ENCODE data around the gene TMEM35B. TPM values are rescaled to one million over a fixed set of nuclear protein-coding genes. Genes with fewer than 3 reads are reported as not detected.

The TMEM35B gene
- total RNA-seq, result 100 to 1,000 TPM in 1 of 4 donors, 10 to 100 TPM in 3; 50.1 to 123 (median 67.0) TPM

DNA sequence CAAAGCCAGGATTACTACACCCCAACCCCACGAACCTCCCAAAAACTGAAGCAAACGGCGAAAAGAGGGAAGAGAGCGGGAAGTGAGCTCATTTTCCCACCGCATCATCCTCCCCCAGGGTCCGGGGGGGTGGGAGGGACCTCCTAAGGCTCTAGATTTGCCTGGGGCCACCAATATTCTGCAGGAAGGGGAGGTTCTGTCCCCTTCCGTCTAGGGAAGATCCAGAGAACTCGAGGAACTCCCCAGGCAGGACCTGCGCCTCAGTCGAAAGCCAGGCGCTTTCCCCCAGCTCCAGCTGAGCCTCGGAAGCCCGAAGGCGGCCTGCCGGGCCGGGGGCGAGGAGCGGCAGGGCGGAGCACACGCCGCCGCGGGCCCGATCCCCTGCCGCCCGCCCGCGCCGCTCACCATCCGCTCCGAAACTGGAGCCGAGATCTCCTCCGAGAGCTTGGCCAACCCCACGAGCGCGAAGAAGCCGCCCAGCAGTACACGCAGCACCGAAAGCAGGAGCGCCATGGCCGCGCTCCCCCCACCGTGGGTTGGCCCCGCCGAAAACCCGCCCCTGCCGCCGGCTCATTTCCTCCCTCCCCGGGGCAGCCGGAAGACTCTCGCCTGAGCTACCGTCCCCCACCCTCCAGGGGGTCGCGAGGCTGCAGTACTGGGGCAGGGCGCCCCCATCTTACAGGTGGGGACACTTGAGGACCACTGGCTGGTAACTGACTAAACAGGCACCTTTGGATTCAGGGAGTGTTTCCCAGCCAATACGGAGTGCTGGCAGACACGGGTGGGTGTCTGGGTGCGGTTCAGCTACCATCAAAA lies at the start of gene TMEM35B:
TSS of gene TMEM35B (minus strand) at position 555 of the 816 bp plus-strand sequence. CDS start at position 513, 42 bp downstream.
- WGBS, 2 donors, result 1 to 6% methylated on average over 7 to 20 of the region's 58 CpGs
- H3K27me3 ChIP-seq, result no peaks in the 10 kb centered on the region
- H3K4me3 ChIP-seq (replicated peaks in 1 of 3), result peak within 1 kb of the TSS; percentile 66 to 99 (median 96)
- TF ChIP-seq POLR2A (IDR thresholded peaks at IDR 0.05), result peak in 1 of 2 donors; percentile 81
- TF ChIP-seq, protein P1, sequence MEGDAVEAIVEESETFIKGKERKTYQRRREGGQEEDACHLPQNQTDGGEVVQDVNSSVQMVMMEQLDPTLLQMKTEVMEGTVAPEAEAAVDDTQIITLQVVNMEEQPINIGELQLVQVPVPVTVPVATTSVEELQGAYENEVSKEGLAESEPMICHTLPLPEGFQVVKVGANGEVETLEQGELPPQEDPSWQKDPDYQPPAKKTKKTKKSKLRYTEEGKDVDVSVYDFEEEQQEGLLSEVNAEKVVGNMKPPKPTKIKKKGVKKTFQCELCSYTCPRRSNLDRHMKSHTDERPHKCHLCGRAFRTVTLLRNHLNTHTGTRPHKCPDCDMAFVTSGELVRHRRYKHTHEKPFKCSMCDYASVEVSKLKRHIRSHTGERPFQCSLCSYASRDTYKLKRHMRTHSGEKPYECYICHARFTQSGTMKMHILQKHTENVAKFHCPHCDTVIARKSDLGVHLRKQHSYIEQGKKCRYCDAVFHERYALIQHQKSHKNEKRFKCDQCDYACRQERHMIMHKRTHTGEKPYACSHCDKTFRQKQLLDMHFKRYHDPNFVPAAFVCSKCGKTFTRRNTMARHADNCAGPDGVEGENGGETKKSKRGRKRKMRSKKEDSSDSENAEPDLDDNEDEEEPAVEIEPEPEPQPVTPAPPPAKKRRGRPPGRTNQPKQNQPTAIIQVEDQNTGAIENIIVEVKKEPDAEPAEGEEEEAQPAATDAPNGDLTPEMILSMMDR (IDR thresholded peaks at IDR 0.05), result peak in 1 of 6 experiments; percentile 37
- peak within 1 kb of the TSS; percentile 87 to 94 (median 90) for H3K27ac ChIP-seq
- intact Hi-C loops (cut with DNase I), result no loop called here
- no peaks in the 10 kb centered on the region for H3K9me3 ChIP-seq
- peaks cover 13 to 15% of the 10 kb centered on the region in 2 donors for H3K4me1 ChIP-seq
- H3K36me3 ChIP-seq, result peaks cover 0 to 3% of the 10 kb centered on the region in 2 donors
- peak; percentile 58 to 69 for DNase-seq

DNA sequence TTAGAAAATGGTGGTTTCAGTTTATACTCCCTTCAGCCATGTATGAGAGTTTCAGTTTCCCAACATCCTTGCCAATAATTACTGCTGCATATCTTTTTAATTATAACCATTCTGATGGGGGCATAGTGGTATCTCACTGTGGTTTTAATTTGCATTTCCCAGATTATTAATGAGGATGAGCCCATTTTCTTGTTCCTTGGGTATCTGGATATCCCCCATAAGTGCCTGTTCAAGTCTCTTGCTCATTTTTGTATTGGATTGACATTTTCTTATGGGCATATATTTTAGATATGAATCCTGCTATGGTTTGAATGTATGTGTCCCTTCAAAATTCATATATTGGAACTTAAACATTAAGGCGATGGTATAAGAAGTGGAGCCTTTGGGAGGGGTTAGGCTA lies 48.2 kb upstream of the TMEM35B start:
- Histone ChIP-seq H3K4me3 (replicated peaks in 1 of 3) (no peak overlapping the region), H3K9me3 (no peaks in the 10 kb centered on the region), H3K4me1 (peaks cover 0 to 20% of the 10 kb centered on the region in 2 donors), H3K27ac (no peak overlapping the region), H3K27me3 (no peaks in the 10 kb centered on the region), H3K36me3 (no peaks in the 10 kb centered on the region)
- DNase-seq, result no peak
- WGBS, 2 donors, result 93 to 97% methylated on average over 1 of the region's 1 CpG
- intact Hi-C loops (cut with DNase I), result loop anchor here (5.0 kb wide), 1 partner anchor 159 kb away; the partner anchor contains the start of gene SFPQ
- TF ChIP-seq, protein P1 (IDR thresholded peaks at IDR 0.05), result no peak
- no peak for TF ChIP-seq POLR2A (IDR thresholded peaks at IDR 0.05)

DNA sequence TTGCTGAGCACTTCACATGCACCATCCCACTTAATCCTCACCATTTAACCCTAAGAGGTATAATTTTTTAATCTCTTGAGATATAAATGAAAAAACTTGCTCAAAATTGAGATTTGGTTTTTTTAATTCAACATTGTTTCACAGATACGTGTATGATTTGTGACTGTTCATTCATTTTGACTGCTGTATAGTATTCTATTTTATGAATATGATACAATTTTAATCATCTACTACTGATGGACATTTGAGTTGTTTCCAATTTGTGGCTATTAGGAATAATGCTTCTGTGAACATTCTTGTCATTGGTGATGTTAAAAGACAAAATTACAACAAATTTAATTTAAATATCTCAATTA lies 47.2 kb upstream of the TMEM35B start:
- no peak for TF ChIP-seq POLR2A (IDR thresholded peaks at IDR 0.05)
- TF ChIP-seq, protein P1 (IDR thresholded peaks at IDR 0.05), result no peak
- H3K36me3 ChIP-seq, result peaks cover 0 to 3% of the 10 kb centered on the region in 2 donors
- 96 to 99% methylated on average over 1 of the region's 1 CpG for WGBS, 2 donors
- intact Hi-C loops (cut with DNase I), result loop anchor here (5.0 kb wide), 1 partner anchor 160 kb away; the partner anchor contains the start of gene SFPQ
- no peaks in the 10 kb centered on the region for H3K9me3 ChIP-seq
- no peak overlapping the region for H3K4me3 ChIP-seq (replicated peaks in 1 of 3)
- no peak for DNase-seq
- H3K27ac ChIP-seq, result no peak overlapping the region
- H3K27me3 ChIP-seq, result no peaks in the 10 kb centered on the region
- peaks cover 0 to 20% of the 10 kb centered on the region in 2 donors for H3K4me1 ChIP-seq

DNA sequence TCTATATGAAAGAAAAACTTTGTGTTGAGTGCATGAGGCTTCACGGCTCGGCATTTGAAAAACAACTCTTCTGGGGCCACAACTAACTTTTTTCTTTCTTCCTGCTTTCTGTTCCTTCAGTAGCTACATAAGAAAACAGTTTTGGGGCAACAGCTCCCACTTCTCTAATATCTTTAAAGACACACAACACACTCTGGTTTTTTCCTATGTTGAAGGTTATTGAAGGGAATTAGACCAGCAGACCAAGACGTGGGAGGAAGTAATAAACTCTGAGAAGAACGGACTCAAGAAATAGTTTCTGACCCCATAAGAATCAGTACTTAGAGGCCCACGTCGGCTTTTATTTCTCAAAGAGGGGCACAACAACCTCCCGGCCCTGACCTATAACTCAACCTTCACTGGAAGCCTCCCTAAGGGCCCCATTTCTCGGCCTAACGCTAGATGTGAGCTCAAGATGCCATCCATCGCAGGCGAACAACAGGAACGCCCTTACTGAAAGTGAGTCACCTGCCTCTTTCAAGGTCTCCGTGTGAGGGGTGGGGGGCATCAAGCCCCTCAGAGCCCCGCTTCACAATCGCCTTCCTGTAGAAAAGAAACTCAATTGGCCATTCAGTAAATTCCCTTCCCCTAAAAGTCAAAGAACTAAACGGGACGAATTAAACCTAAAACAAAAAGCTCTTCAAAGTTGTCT lies 45.8 kb upstream of the TMEM35B start:
- intact Hi-C loops (cut with DNase I), result loop anchor here (5.0 kb wide), 1 partner anchor 161 kb away; the partner anchor contains the start of gene SFPQ
- peak overlapping the region; percentile 56 to 98 (median 63) for H3K4me3 ChIP-seq (replicated peaks in 1 of 3)
- TF ChIP-seq, protein P1 (IDR thresholded peaks at IDR 0.05), result no peak
- no peak for TF ChIP-seq POLR2A (IDR thresholded peaks at IDR 0.05)

More for the DNA sequence above, 45.8 kb upstream of the TMEM35B start:
- no peaks in the 10 kb centered on the region for H3K9me3 ChIP-seq
- H3K27me3 ChIP-seq, result no peaks in the 10 kb centered on the region
- H3K4me1 ChIP-seq, result peaks cover 0 to 20% of the 10 kb centered on the region in 2 donors
- peak overlapping the region; percentile 94 to 99 (median 97) for H3K27ac ChIP-seq
- peak; percentile 20 to 23 for DNase-seq
- 4 to 5% methylated on average over 17 of the region's 17 CpGs for WGBS, 2 donors
- H3K36me3 ChIP-seq, result peaks cover 0 to 8% of the 10 kb centered on the region in 2 donors
